OCI-LY3 (cell line): ENCODE results near the gene MARCHF3.

Source experiments
- CTCF ChIP-seq: fragments of 200-600, 300-600 bp; sonication (generic); IDR thresholded peaks from 2 replicates; pipeline ENCODE4 v1.5.1; 2014; ENCODE audit warnings: antibody characterized with exemption, low read length, low read depth
- EZH2phosphoT487 ChIP-seq: fragments of 200-600 bp; shearing (Covaris generic); IDR thresholded peaks from 2 replicates; pipeline ENCODE4 v1.6.1; 2018; ENCODE audit warnings: antibody characterized with exemption, mixed run types, low read depth

- TF ChIP-seq EZH2phosphoT487 (no peak), CTCF (no peak)
Observed at GRCh38 chr5:127002390-127002789, 28.0 kb downstream of the MARCHF3 start.
